Loucy (cell line): ENCODE data around the gene DPYSL4.

Experiments used
- EZH2phosphoT487 ChIP-seq: fragments of 200-600 bp; IDR thresholded peaks from 2 replicates; pipeline ENCODE4 v1.6.1; 2018; ENCODE audit warnings: antibody characterized with exemption, mild to moderate bottlenecking, moderate library complexity, borderline replicate concordance
- TF ChIP-seq, protein P1 (sequence below): fragments of 200-600 bp; sonication (generic); conservative IDR thresholded peaks from 2 replicates; pipeline ENCODE4 v1.5.1; 2014; ENCODE audit warnings: mild to moderate bottlenecking, antibody characterized with exemption, low read length

DNA sequence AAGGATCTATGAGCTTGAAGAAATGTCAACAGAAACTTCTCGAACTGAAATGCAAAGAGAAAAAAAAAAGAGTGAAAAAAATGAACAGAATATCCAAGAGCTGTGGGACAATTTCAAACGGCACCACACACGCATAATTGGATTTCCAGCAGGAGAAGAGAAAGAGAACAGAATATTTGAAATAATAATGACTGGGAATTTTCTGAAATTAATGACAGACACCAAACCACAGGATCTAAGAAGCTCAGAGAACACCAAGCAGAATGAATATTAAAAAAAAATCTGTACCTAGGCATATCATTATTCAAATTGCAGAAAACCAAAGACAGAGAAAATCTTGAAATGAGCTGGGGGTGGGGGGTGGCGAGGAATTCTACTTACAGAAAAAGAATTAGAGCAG lies 27.2 kb downstream of the DPYSL4 start:
- TF ChIP-seq, protein P1, sequence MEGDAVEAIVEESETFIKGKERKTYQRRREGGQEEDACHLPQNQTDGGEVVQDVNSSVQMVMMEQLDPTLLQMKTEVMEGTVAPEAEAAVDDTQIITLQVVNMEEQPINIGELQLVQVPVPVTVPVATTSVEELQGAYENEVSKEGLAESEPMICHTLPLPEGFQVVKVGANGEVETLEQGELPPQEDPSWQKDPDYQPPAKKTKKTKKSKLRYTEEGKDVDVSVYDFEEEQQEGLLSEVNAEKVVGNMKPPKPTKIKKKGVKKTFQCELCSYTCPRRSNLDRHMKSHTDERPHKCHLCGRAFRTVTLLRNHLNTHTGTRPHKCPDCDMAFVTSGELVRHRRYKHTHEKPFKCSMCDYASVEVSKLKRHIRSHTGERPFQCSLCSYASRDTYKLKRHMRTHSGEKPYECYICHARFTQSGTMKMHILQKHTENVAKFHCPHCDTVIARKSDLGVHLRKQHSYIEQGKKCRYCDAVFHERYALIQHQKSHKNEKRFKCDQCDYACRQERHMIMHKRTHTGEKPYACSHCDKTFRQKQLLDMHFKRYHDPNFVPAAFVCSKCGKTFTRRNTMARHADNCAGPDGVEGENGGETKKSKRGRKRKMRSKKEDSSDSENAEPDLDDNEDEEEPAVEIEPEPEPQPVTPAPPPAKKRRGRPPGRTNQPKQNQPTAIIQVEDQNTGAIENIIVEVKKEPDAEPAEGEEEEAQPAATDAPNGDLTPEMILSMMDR = no peak
- no peak for TF ChIP-seq EZH2phosphoT487
